Stimulated activated effector memory CD8-positive, alpha-beta T cell treated with anti-CD3 and anti-CD28 coated beads, Interleukin-12 subunit alpha, Interleukin-12 subunit beta, amount 100 ng/mL, for 72 hours (primary cell): Measurements from ENCODE around the gene NEK1.

Experiments used
- ATAC-seq: fragments of 150-1000 bp; cut with Tn5 transposase; 2 replicates; pipeline ENCODE4 v1.10.0; 2021
- DNase-seq, 2 donors: peaks; one replicate each; pipeline ENCODE4 v3.0.0; 2021 to 2022; ENCODE audit warnings: low spot score in 2 of 2
- H3K27ac Mint-ChIP-seq: one replicate; pipeline ENCODE4 v1.8.0; 2022; ENCODE audit warnings: mild to moderate bottlenecking, mixed read lengths
- H3K36me3 Mint-ChIP-seq: one replicate; pipeline ENCODE4 v1.8.0; 2022; ENCODE audit warnings: mild to moderate bottlenecking, mixed read lengths
- H3K4me1 Mint-ChIP-seq: one replicate; pipeline ENCODE4 v1.8.0; 2022; ENCODE audit warnings: mixed read lengths
- H3K4me3 Mint-ChIP-seq: one replicate; pipeline ENCODE4 v1.8.0; 2022; ENCODE audit warnings: mild to moderate bottlenecking, mixed read lengths
- H3K9me3 Mint-ChIP-seq: one replicate; pipeline ENCODE4 v1.8.0; 2022; ENCODE audit warnings: mixed read lengths

The NEK1 gene

DNA sequence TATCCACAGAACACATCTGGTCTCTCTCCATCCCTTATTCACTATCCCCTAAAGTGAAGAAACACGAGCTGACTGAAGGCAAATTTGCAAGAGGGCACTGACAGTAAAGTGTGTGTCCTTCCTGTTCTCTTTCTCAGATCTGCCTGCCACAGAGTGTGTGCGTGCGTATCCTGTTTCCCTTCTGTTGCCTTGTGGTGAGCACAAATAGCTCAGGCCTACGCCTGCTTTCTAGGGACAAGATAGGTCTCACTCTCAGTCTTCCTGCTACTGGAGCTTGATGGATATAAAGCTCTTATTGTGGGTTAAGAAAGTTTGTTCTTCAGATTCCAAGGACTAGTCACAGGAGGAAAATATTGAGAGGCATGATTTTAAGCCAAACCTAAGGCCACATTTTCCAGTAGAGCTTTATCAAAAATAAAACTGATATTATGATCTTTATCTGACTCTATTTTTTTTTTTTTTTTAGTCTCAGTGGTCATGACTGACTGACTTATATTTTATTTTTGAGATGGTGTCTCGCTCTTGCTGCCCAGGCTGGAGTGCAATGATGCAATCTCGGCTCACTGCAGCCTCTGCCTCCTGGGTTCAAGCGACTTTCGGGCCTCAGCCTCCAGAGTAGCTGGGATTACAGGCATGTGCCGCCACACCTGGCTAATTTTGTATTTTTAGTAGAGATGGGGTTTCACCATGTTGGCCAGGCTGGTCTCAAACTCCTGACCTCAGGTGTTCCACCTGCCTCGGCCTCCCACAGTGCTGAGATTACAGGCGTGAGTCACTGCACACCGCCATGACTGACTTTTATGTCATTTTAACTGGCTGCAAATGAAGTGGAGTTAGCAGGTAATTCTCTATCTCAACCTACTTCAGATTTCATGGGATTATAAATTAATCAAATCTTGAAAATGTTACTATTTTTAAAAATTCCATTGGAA, 201.3 kb downstream of the NEK1 start:
- DNase-seq = peak; percentile 10 to 63
- peak overlapping the region; percentile 43 for H3K4me3 Mint-ChIP-seq

GRCh38 chr4:169407217-169407845, 205.1 kb downstream of the NEK1 start:
- Mint-ChIP-seq H3K4me1 (peaks cover 8% of the 10 kb centered on the region), H3K27ac (no peak overlapping the region)

More for the DNA sequence above, 201.3 kb downstream of the NEK1 start:
- ATAC-seq = peak; percentile 99
- H3K27ac Mint-ChIP-seq = peak overlapping the region; percentile 88
- H3K4me1 Mint-ChIP-seq = peaks cover 8% of the 10 kb centered on the region
- no peaks in the 10 kb centered on the region for H3K36me3 Mint-ChIP-seq
- no peaks in the 10 kb centered on the region for H3K9me3 Mint-ChIP-seq

DNA sequence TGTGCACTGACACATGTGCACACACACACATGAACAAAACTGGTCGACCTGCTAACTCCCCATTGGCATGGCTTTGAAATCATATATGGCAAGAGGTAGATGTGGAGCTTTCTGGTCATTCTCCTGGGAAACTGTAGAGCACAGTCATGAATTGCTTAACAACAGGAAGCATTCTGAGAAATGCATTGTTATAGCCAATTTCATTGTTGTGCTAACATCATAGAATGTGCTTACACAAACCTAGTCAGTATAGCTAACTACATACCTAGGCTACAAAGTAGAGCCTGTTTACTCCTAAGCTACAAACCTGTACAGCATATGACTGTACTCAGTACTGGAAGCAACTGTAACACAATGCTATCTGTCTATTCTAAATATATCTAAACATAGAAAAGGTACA, 207.4 kb downstream of the NEK1 start:
- DNase-seq (no peak), ATAC-seq (no peak)
- Mint-ChIP-seq H3K4me1 (no peaks in the 10 kb centered on the region), H3K36me3 (peaks cover 24% of the 10 kb centered on the region), H3K27ac (no peak overlapping the region), H3K4me3 (no peak overlapping the region), H3K9me3 (no peaks in the 10 kb centered on the region)

More at GRCh38 chr4:169407217-169407845, 205.1 kb downstream of the NEK1 start:
- no peak overlapping the region for H3K4me3 Mint-ChIP-seq
- no peaks in the 10 kb centered on the region for H3K9me3 Mint-ChIP-seq
- DNase-seq (no peak), ATAC-seq (no peak)
- H3K36me3 Mint-ChIP-seq = peaks cover 6% of the 10 kb centered on the region

- Mint-ChIP-seq H3K27ac (no peak overlapping the region), H3K36me3 (peaks cover 33% of the 10 kb centered on the region), H3K9me3 (no peaks in the 10 kb centered on the region)
Observed at GRCh38 chr4:169400832-169401231, 211.6 kb downstream of the NEK1 start.

GRCh38 chr4:169399976-169400767, 212.2 kb downstream of the NEK1 start:
- H3K4me3 Mint-ChIP-seq = no peak overlapping the region

More at GRCh38 chr4:169400832-169401231, 211.6 kb downstream of the NEK1 start:
- Mint-ChIP-seq H3K4me1 (no peaks in the 10 kb centered on the region), H3K4me3 (no peak overlapping the region)
- no peak for ATAC-seq
- no peak for DNase-seq

GRCh38 chr4:169398316-169398715, 214.1 kb downstream of the NEK1 start:
- Mint-ChIP-seq H3K4me3 (no peak overlapping the region), H3K27ac (no peak overlapping the region), H3K4me1 (no peaks in the 10 kb centered on the region), H3K36me3 (peaks cover 27% of the 10 kb centered on the region), H3K9me3 (no peaks in the 10 kb centered on the region)
- DNase-seq = no peak
- no peak for ATAC-seq

More at GRCh38 chr4:169399976-169400767, 212.2 kb downstream of the NEK1 start:
- Mint-ChIP-seq H3K27ac (no peak overlapping the region), H3K4me1 (no peaks in the 10 kb centered on the region), H3K36me3 (peaks cover 33% of the 10 kb centered on the region), H3K9me3 (no peaks in the 10 kb centered on the region)
- DNase-seq (no peak), ATAC-seq (no peak)

DNA sequence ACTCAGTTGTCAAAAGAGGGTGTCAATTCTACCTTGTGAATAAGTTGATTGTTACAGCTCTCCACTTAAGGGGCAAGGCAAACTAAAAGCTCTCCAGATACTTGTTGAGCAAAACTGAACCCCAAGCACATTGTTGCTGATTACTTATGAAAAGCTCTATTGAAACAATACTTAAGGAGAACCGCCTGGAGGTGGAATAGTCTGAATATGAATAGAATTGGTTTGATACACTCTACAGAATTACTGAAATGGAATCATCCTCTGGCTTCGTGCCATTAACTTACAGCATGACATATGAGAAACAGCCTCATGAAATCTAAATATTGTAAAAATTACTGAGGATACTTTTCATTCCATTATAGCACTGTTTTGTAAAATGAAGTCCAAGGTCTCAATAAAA, 214.6 kb downstream of the NEK1 start:
- peaks cover 27% of the 10 kb centered on the region for H3K36me3 Mint-ChIP-seq
- no peaks in the 10 kb centered on the region for H3K4me1 Mint-ChIP-seq
- no peak overlapping the region for H3K27ac Mint-ChIP-seq

GRCh38 chr4:169385376-169385775, 227.0 kb downstream of the NEK1 start:
- no peak overlapping the region for H3K27ac Mint-ChIP-seq
- ATAC-seq (no peak), DNase-seq (no peak)
- no peaks in the 10 kb centered on the region for H3K36me3 Mint-ChIP-seq
- H3K4me1 Mint-ChIP-seq = no peaks in the 10 kb centered on the region
- no peak overlapping the region for H3K4me3 Mint-ChIP-seq
- peaks cover 8% of the 10 kb centered on the region for H3K9me3 Mint-ChIP-seq

More for the DNA sequence above, 214.6 kb downstream of the NEK1 start:
- DNase-seq (no peak), ATAC-seq (no peak)
- H3K4me3 Mint-ChIP-seq = no peak overlapping the region
- no peaks in the 10 kb centered on the region for H3K9me3 Mint-ChIP-seq

GRCh38 chr4:169384779-169385178, 227.6 kb downstream of the NEK1 start:
- H3K4me3 Mint-ChIP-seq = no peak overlapping the region
- H3K4me1 Mint-ChIP-seq = no peaks in the 10 kb centered on the region
- DNase-seq (no peak), ATAC-seq (no peak)
- H3K36me3 Mint-ChIP-seq = no peaks in the 10 kb centered on the region
- no peak overlapping the region for H3K27ac Mint-ChIP-seq
- H3K9me3 Mint-ChIP-seq = peaks cover 8% of the 10 kb centered on the region

DNA sequence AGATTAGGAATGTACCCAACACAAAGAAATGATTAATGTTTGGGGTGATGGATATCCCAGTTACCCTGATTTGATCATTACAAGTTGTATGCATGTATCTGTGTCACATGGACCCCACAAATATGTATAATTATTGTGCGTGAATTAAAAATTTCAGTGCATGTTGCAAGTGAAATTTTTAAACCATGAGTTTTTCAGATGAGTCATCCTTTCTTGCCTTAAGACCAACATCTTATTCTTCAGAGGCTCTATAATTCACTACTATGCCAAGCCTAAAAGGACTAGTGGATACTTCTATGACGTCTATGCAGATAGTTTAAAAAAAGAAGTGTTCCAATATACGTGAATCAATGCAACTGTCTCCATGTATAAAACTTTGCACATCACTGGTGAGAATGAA, 228.7 kb downstream of the NEK1 start:
- peaks cover 7% of the 10 kb centered on the region for H3K9me3 Mint-ChIP-seq
- DNase-seq (no peak), ATAC-seq (no peak)
- no peak overlapping the region for H3K27ac Mint-ChIP-seq
- no peak overlapping the region for H3K4me3 Mint-ChIP-seq
- no peaks in the 10 kb centered on the region for H3K4me1 Mint-ChIP-seq
- H3K36me3 Mint-ChIP-seq = no peaks in the 10 kb centered on the region

GRCh38 chr4:169379688-169380087, 232.7 kb downstream of the NEK1 start:
- Mint-ChIP-seq H3K36me3 (no peaks in the 10 kb centered on the region), H3K9me3 (peaks cover 22% of the 10 kb centered on the region), H3K4me3 (no peak overlapping the region), H3K27ac (no peak overlapping the region), H3K4me1 (no peaks in the 10 kb centered on the region)
- no peak for DNase-seq
- no peak for ATAC-seq

- Mint-ChIP-seq H3K27ac (no peak overlapping the region), H3K4me3 (no peak overlapping the region), H3K36me3 (no peaks in the 10 kb centered on the region), H3K4me1 (no peaks in the 10 kb centered on the region), H3K9me3 (peaks cover 22% of the 10 kb centered on the region)
- DNase-seq = no peak
- ATAC-seq = no peak
Observed at GRCh38 chr4:169377367-169377766, 235.0 kb downstream of the NEK1 start.

DNA sequence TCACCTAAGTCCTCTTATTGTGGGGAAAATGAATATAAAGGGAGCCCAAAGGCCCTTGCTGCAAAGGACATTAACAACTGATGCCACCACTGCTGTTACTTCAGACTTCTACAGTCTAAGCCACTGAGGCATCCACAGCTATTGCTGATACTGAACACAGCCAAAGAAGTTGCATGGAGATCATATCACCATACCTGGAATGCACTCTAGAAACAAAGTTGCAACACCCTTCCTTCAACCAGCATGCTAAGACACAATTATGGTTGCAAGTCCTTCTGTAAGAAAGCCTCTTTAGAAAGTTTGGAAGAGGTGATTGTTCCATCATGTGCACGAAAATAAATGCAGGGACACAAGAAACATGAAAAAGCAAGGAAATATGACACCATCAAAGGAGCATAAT, 236.0 kb downstream of the NEK1 start:
- no peak for ATAC-seq
- Mint-ChIP-seq H3K9me3 (peaks cover 19% of the 10 kb centered on the region), H3K4me1 (no peaks in the 10 kb centered on the region), H3K27ac (no peak overlapping the region), H3K36me3 (no peaks in the 10 kb centered on the region), H3K4me3 (no peak overlapping the region)
- no peak for DNase-seq

DNA sequence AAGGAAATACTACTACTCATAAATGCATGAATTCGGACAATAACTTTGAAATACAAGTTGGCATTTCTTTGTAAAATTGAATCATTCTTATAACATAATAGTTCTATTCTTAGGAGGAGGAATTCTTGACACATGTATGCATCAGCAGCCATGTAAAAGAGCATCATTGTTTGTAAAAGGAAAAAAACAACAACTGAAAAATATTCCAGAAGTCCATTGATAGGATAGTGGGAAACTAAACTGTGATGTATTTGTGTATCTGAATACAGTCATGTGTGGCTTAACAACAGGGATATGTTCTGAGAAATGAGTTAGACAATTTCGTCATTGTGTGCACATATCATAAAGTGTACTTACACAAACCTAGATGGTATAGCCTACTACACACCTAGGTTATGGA, 239.6 kb downstream of the NEK1 start:
- DNase-seq (no peak), ATAC-seq (no peak)
- H3K4me3 Mint-ChIP-seq = no peak overlapping the region
- no peaks in the 10 kb centered on the region for H3K4me1 Mint-ChIP-seq
- peaks cover 15% of the 10 kb centered on the region for H3K9me3 Mint-ChIP-seq
- H3K36me3 Mint-ChIP-seq = no peaks in the 10 kb centered on the region
- no peak overlapping the region for H3K27ac Mint-ChIP-seq

GRCh38 chr4:169369634-169370033, 242.7 kb downstream of the NEK1 start:
- H3K36me3 Mint-ChIP-seq = no peaks in the 10 kb centered on the region
- H3K27ac Mint-ChIP-seq = no peak overlapping the region
- peaks cover 10% of the 10 kb centered on the region for H3K9me3 Mint-ChIP-seq
- ATAC-seq (no peak), DNase-seq (no peak)
- no peaks in the 10 kb centered on the region for H3K4me1 Mint-ChIP-seq
- H3K4me3 Mint-ChIP-seq = no peak overlapping the region
